RWPE1 (cell line): ENCODE data around the gene PARN.

Experiments
- CTCF ChIA-PET: fragments of 350-600 bp; sonication (Branson Sonifier 250); formaldehyde crosslinking; extraction: SDS; loops from one replicate; lab custom pipeline; 2021; lab: Yijun Ruan, JAX
- POLR2A ChIA-PET: fragments of 400-600 bp; formaldehyde crosslinking; extraction: SDS; loops from one replicate; lab custom pipeline; 2020; ENCODE audit warnings: antibody characterized with exemption; ENCODE audit not compliant: low non-redundant PET; lab: Yijun Ruan, JAX
- DNase-seq: peaks from one replicate; pipeline ENCODE4 v3.0.0; 2012; ENCODE audit warnings: low spot score
- H3K27ac ChIP-seq: fragments of 450-650 bp; 2 replicates; pipeline ENCODE4 v1.5.1; 2017
- CTCF ChIP-seq: fragments of 450-650 bp; conservative IDR thresholded peaks from 2 replicates; pipeline ENCODE4 v1.5.1; 2017; ENCODE audit warnings: low read depth, mild to moderate bottlenecking

PARN gene

GRCh38 chr16:14499110-14499509 lies 130.9 kb downstream of the PARN start:
- POLR2A ChIA-PET: no interaction called here
- no peak overlapping the region for H3K27ac ChIP-seq
- DNase-seq: no peak
- TF ChIP-seq CTCF: no peak
- CTCF ChIA-PET: no interaction called here

GRCh38 chr16:14497245-14498082 lies 132.6 kb downstream of the PARN start:
- CTCF ChIA-PET: interaction anchor here (0.6 kb wide), 1 partner anchor 131 kb away, joined by 3 read pairs; no protein-coding TSS in a partner anchor
- peak overlapping the region; percentile 56 for H3K27ac ChIP-seq
- POLR2A ChIA-PET: interaction anchor here (0.6 kb wide), 1 partner anchor 119 kb away, joined by 6 read pairs; no protein-coding TSS in a partner anchor
- TF ChIP-seq CTCF: no peak
- no peak for DNase-seq

GRCh38 chr16:14496786-14497185 lies 133.3 kb downstream of the PARN start:
- POLR2A ChIA-PET: no interaction called here
- no peak overlapping the region for H3K27ac ChIP-seq
- DNase-seq: no peak
- no peak for TF ChIP-seq CTCF
- CTCF ChIA-PET: no interaction called here

- no peak for DNase-seq
- no peak for TF ChIP-seq CTCF
- H3K27ac ChIP-seq: no peak overlapping the region
- ChIA-PET POLR2A (no interaction called here), CTCF (no interaction called here)
Measured at GRCh38 chr16:14496047-14496770, 133.9 kb downstream of the PARN start.

- TF ChIP-seq CTCF: no peak
- ChIA-PET POLR2A (no interaction called here), CTCF (no interaction called here)
- DNase-seq: no peak
- no peak overlapping the region for H3K27ac ChIP-seq
Measured at GRCh38 chr16:14495213-14496046, 134.6 kb downstream of the PARN start.
